ENCODE data around the gene SPATA24.
"Not testable (repeated sequence)": the region's sequence is repeated elsewhere in the genome, so short reads cannot be mapped to it uniquely, and the experiment has no call there.

Gene SPATA24

GRCh38 chr5:139403787-139404483, at the start of gene SPATA24:
Gene SPATA24, minus strand, starts transcription at chr5:139404089. Its CDS starts 29 bp downstream, at chr5:139404060.
- peak; percentile 99 for DNase-seq

- no peak for DNase-seq
These were observed 48.2 kb upstream of the SPATA24 start for GRCh38 chr5:139451878-139452660.

- DNase-seq, result no peak
These were observed 47.3 kb upstream of the SPATA24 start for GRCh38 chr5:139451176-139451575.

- DNase-seq, result no peak
These were observed 43.3 kb upstream of the SPATA24 start for GRCh38 chr5:139446956-139447779.

- DNase-seq, result peak; percentile 61
These were observed 41.7 kb upstream of the SPATA24 start for GRCh38 chr5:139445325-139446170.

GRCh38 chr5:139443831-139444453, 40.1 kb upstream of the SPATA24 start:
- DNase-seq, result peak; percentile 86

GRCh38 chr5:139440416-139440815, 36.5 kb upstream of the SPATA24 start:
- not testable (repeated sequence) for DNase-seq

GRCh38 chr5:139439013-139439903, 35.4 kb upstream of the SPATA24 start, which contains the start of gene DNAJC18:
Gene DNAJC18, minus strand, starts transcription at chr5:139439525. Its CDS starts 80 bp downstream, at chr5:139439445.
- DNase-seq, result peak; percentile 91

- no peak for DNase-seq
These were observed 34.8 kb upstream of the SPATA24 start for GRCh38 chr5:139438707-139439012.

- DNase-seq, result no peak
These were observed 31.8 kb upstream of the SPATA24 start for GRCh38 chr5:139435676-139436075.

GRCh38 chr5:139431706-139432105, 27.8 kb upstream of the SPATA24 start:
- DNase-seq, result no peak

- no peak for DNase-seq
These were observed 26.1 kb upstream of the SPATA24 start for GRCh38 chr5:139430015-139430414.

GRCh38 chr5:139426203-139426885, 22.5 kb upstream of the SPATA24 start:
- peak; percentile 83 for DNase-seq

- no peak for DNase-seq
These were observed 21.6 kb upstream of the SPATA24 start for GRCh38 chr5:139425497-139425896.

- DNase-seq, result peak; percentile 72
These were observed 18.5 kb upstream of the SPATA24 start for GRCh38 chr5:139422307-139422893.

GRCh38 chr5:139419226-139420192, 15.6 kb upstream of the SPATA24 start:
- no peak for DNase-seq

GRCh38 chr5:139418793-139419192, 14.9 kb upstream of the SPATA24 start:
- no peak for DNase-seq

GRCh38 chr5:139417214-139417613, 13.3 kb upstream of the SPATA24 start:
- DNase-seq, result no peak

- DNase-seq, result no peak
These were observed 12.8 kb upstream of the SPATA24 start for GRCh38 chr5:139416651-139417050.
